ENCODE results near the gene SYNGAP1.

The SYNGAP1 gene

GRCh38 chr6:33428224-33428965 lies 8.5 kb downstream of the SYNGAP1 start:
- CTCF ChIA-PET = interaction anchor here (1.1 to 2.2 kb wide), 5 partner anchors 10 to 62 kb away, joined by 3 to 9 read pairs (median 5); partner anchors contain the start of genes CUTA and ZBTB9
- POLR2A ChIA-PET = interaction anchor here (0.6 kb wide), 1 partner anchor 121 kb away, joined by 3 read pairs; no protein-coding TSS in a partner anchor
- DNase-seq (ENCODE audit: extremely low spot score) = no peak
- no peak for TF ChIP-seq CTCF (IDR thresholded peaks at IDR 0.05; ENCODE audit: control extremely low read depth, extremely low read depth, low read depth, missing control alignments)

- POLR2A ChIA-PET = interaction anchor here (0.6 kb wide), 1 partner anchor 120 kb away, joined by 3 read pairs; no protein-coding TSS in a partner anchor
- CTCF ChIA-PET = interaction anchor here (1.1 to 2.2 kb wide), 9 partner anchors 11 to 151 kb away, joined by 3 to 9 read pairs (median 5); partner anchors contain the start of genes BAK1, CUTA and ZBTB9
- no peak for DNase-seq (ENCODE audit: extremely low spot score)
- no peak for TF ChIP-seq CTCF (IDR thresholded peaks at IDR 0.05; ENCODE audit: control extremely low read depth, extremely low read depth, low read depth, missing control alignments)
Measured at GRCh38 chr6:33428966-33429749, 9.3 kb downstream of the SYNGAP1 start.

- no peak for DNase-seq (ENCODE audit: extremely low spot score)
- no peak for TF ChIP-seq CTCF (IDR thresholded peaks at IDR 0.05; ENCODE audit: control extremely low read depth, extremely low read depth, low read depth, missing control alignments)
- CTCF ChIA-PET = interaction anchor here (0.8 to 2.2 kb wide), 9 partner anchors 10 to 150 kb away, joined by 3 to 9 read pairs (median 5); partner anchors contain the start of genes BAK1, CUTA and ZBTB9
- POLR2A ChIA-PET = no interaction called here
Measured at GRCh38 chr6:33429750-33430052, 9.8 kb downstream of the SYNGAP1 start.

DNA sequence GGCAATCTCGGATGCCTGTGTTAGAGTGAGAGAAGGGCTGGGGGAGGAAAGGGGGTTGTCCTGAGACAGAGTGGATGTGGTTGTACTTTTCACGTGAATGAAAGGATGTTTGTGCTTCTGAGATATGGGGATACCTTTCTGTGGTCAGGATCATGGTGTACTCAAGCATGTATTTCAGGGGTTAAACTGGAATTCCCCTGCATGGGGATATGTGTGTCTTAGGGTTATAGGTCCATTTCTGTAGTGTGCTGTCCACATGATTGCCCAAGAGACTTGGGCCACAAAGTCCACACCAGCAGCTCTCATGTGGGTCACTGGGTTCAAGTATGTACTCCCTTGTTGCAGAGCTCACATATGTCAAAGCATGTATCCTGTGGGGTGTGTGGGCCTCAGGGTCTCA lies 10.5 kb downstream of the SYNGAP1 start:
- ChIA-PET POLR2A (no interaction called here), CTCF (interaction anchor here (0.8 to 2.2 kb wide), 11 partner anchors 8 to 156 kb away, joined by 3 to 7 read pairs (median 4); partner anchors contain the start of genes BAK1 and ZBTB9)
- no peak for DNase-seq (ENCODE audit: extremely low spot score)
- no peak for TF ChIP-seq CTCF (IDR thresholded peaks at IDR 0.05; ENCODE audit: control extremely low read depth, extremely low read depth, low read depth, missing control alignments)

GRCh38 chr6:33430991-33431879 lies 11.4 kb downstream of the SYNGAP1 start:
- CTCF ChIA-PET = interaction anchor here (0.8 to 2.2 kb wide), 11 partner anchors 9 to 155 kb away, joined by 3 to 7 read pairs (median 4); partner anchors contain the start of genes BAK1 and ZBTB9

More at GRCh38 chr6:33430991-33431879, 11.4 kb downstream of the SYNGAP1 start:
- no peak for TF ChIP-seq CTCF (IDR thresholded peaks at IDR 0.05; ENCODE audit: control extremely low read depth, extremely low read depth, low read depth, missing control alignments)
- DNase-seq (ENCODE audit: extremely low spot score) = peak; percentile 89
- POLR2A ChIA-PET = no interaction called here

Measured in GM10248 (cell line).